HG02870 (cell line): ENCODE results near the gene ZIC4.

Experiments used
- ATAC-seq: cut with Tn5 transposase; IDR thresholded peaks from one replicate; pipeline ENCODE4 v1.9.1; 2021; ENCODE audit warnings: mild to moderate bottlenecking, moderate library complexity; ENCODE audit not compliant: unreplicated experiment

ZIC4 gene

DNA sequence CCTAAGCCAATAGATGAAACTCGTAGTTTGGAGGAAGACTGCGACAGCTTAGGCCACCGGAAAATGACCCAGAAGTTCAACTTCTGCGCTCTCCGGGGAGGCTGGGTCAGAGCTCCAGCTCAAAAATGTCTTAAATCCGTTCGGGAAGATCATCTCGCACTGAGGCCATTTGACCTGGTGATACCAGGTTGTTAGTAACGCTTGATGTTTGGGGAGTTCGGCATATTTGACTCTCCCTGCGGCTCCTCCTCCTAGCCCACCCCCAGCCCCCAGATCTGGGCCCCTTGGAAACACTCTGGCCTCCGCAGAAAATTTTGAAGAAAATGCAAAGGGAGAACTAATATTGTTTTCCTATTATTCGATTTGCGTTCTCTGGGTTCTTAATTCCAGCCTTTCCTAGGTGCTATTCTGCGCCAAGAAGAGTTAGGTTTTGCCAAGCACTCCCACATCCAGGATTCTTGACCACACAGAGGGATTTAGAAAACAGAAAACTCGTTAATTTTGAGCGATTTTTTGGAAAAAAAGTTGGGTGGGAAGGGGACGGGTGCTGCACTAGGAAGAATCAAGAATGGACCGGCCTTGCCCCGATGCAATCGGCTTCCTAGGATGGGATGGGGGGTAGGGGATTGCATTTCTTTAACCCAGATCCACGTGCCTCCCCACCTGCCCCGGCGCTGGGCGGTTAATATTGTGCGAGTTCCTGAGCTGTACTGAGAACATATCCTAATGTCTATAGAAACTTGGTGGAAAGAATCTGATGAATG is 50.0 kb downstream of the ZIC4 start:
- no peak for ATAC-seq

DNA sequence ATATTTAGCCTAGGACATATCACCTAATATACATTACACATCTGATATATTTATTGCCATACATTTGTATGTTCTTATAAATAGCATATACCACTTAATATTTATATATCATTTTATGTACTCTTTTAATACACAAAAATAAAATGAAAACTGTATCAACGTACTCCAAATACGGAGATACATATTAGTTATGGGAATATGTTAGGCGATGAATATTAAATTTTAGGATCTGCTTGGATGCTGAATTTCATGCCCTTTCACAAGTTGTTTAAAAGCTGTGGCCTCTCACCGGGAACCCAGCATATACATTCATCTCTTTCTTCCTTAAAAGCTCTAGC is 50.6 kb downstream of the ZIC4 start:
- ATAC-seq: no peak

DNA sequence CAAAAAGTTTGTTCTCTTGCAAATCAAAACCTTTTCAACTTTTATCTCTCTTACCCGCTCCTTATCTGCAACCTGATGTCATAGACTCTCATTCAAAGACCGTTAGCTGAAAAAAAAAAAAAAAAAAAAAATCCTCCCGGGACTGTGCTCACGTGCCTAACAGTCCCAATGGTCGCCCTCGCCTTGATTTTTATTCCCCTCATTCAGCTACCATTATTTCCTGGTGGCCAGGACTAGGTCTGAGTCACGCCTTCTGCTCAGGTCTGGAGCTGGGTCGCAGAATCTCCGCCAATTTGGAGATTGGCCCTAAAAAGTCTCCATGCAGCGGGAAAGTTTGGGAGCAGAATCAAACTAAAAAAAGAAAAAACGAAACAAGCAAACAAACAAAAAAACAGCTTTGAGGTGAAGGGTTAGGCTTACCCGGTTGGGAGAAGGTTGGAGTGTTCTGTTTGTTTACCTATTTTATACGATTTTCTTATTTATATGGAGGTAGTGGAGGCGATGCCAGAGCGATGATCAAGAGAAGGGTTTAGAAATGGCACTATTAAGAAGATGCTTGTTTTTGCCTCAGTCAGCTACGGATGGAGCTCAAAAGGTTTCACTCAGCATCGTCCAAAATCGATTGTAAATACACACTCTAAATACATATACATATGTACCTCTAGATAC is 51.1 kb downstream of the ZIC4 start:
- ATAC-seq: no peak

DNA sequence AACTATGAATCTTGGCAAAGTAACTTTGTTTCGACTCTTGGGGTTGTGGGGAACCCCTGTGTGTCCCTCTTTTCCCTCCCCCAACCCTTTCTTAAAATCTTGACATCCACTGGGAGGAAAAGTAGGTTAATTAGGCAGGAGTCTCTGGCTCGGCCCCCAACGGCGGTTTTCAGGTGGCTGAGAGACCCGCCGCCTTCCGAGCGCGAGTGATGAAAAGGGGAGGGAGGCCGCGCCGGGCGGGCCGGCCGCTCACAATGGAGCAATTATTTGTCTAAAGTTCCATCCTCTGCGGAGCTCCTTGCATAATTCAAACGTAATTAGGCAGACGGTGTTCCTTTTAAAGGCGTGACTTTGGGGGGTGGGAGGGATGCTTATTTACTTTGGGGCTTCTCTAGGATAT is 51.7 kb downstream of the ZIC4 start:
- no peak for ATAC-seq

DNA sequence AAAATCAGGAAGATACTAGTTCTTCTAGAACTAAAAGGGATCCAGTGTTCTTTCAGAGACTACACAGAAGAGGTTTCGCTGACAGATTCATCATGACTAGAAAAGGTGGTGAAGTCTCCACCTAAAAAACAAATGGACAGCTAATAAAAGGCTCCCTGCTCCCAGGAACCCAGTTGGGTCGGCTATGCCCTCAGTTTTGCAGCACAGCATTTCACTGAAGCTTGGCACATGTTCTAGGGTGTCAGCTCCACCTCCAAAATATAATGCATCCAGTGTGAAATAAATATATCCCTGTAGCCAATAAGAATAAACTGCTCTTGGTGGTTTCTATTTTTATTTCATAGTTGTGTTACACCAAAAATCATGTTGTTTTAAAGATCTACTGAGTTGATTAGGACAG is 55.0 kb downstream of the ZIC4 start:
- ATAC-seq: no peak

DNA sequence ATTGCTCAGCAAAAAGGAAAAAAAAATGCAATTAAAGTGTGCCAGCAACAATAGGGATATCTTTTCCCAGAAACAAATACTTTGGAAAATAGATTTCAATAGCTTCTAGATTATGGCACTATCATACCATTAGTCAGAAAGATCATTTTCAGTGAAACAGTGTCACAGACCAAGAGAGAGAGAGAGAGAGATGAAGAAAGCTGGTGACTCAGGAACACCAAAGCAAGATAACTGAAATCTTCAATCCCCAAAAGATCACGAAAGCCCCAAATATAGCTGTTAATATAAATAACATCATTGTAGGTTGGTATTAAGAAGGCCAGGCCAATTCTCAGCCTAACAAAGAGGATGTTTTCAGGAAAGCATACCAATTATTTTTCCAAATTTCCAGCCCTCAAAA is 57.4 kb downstream of the ZIC4 start:
- ATAC-seq: no peak

DNA sequence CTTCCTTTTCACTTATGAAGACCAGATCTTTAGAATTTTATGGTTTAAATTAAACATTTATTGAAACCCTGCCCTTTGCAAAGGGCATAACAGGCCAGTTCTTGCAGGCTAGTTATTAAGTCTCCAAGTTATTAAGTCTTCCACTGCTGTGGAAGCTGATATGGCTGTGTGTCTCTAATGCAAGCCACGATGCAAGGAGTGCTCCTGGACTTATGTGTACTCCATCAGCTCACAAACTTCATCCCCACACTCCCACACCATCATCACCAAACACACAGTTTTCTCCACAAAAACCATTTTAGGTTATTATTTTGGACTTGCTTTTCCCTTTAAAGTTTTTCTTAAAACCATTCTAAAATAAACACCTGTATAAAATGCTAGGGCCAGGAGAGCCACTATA is 62.4 kb downstream of the ZIC4 start:
- ATAC-seq: no peak

DNA sequence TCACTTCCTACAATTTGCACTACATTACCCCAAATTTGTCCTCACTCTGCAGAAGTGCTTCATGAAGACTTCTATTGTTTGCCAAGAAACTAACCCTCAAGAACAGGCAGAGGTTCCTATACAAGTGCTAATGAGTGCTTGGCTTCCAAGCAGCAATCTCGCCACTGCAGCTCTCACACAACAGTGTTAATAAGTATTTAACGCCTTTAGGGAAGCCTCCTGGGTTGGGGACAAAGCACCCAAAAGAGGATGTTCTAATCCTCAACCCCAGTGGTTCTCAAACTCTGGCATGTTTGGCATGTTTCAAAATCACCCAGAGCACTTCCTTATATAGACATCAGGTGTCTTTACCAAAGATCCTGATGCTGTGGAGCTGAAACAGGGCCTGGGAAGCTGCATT is 64.6 kb downstream of the ZIC4 start:
- no peak for ATAC-seq

DNA sequence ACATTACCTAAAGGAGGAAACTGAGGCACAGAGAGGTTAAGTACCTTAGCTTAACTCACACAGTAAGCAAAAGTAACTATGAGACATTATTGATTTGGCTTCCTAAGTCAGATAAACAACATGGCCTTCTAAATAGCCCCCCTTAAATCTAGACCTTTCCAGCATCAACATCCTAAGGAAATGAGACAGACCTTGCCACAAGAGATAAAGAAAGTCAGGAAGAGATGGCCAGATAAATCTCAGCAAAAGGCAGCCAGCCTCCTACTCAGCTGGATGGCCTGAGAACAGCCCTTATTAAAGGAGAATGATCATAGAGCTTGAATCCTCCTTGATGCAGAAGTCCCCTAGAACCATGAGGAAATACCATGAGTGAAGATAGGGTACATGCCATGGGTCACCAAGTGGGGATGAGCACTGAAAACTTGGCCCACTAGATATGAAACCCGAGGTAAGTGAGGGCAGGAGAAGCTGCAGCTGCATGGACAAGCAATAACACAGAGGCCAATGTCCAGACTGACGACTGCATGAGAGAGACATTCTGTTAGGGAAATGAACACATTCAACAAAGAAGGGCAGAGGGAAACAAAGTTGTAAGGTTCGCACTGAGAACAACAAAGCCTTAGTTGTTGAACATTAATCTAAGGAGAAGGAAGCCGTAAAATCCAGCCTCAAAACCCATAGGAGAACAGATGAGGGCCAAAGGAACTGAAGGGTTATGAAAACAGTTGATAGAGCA is 69.6 kb downstream of the ZIC4 start:
- ATAC-seq: no peak
